Chondrocyte (in vitro differentiated cells): Measurements from ENCODE around the gene AFAP1. TPM values are rescaled to one million over a fixed set of nuclear protein-coding genes. Genes with fewer than 3 reads are reported as not detected.

Source experiments
- DNase-seq: peaks from one replicate; pipeline ENCODE4 v3.0.0; 2021; ENCODE audit warnings: mixed read lengths, low spot score
- H3K27ac Mint-ChIP-seq: one replicate; pipeline ENCODE4 v1.8.0; 2021; ENCODE audit warnings: mild to moderate bottlenecking, moderate library complexity, mixed read lengths; ENCODE audit not compliant: unreplicated experiment
- H3K27me3 Mint-ChIP-seq: 2 replicates; pipeline ENCODE4 v1.8.0; 2021; ENCODE audit warnings: low read depth, mixed read lengths
- H3K36me3 Mint-ChIP-seq: 2 replicates; pipeline ENCODE4 v1.8.0; 2021; ENCODE audit warnings: low read depth, mixed read lengths
- H3K4me1 Mint-ChIP-seq: 2 replicates; pipeline ENCODE4 v1.8.0; 2021; ENCODE audit warnings: low read depth, mild to moderate bottlenecking, mixed read lengths
- H3K4me3 Mint-ChIP-seq: one replicate; pipeline ENCODE4 v1.8.0; 2021; ENCODE audit warnings: mild to moderate bottlenecking, moderate library complexity, mixed read lengths; ENCODE audit not compliant: unreplicated experiment
- H3K9me3 Mint-ChIP-seq: 2 replicates; pipeline ENCODE4 v1.8.0; 2021; ENCODE audit warnings: low read depth, mixed read lengths
- CTCF ChIP-seq: fragments of 200-600 bp; sonication (generic); IDR thresholded peaks from 2 replicates; pipeline ENCODE4 v1.5.0; 2021; ENCODE audit warnings: antibody characterized with exemption, mild to moderate bottlenecking, moderate library complexity
- total RNA-seq: library from RNA; stranded (reverse); gene quantifications from 3 replicates; pipeline ENCODE4 v1.2.1, GENCODE V29; 2021

Gene AFAP1
- total RNA-seq, 1 donor from 2014 or later: 118 TPM

- H3K4me3 Mint-ChIP-seq: peak overlapping the region; percentile 54
- H3K27me3 Mint-ChIP-seq: no peaks in the 10 kb centered on the region
- peaks cover 15% of the 10 kb centered on the region for H3K36me3 Mint-ChIP-seq
- TF ChIP-seq CTCF: no peak
- peak overlapping the region; percentile 95 for H3K27ac Mint-ChIP-seq
- no peak for DNase-seq
- peaks cover 3% of the 10 kb centered on the region for H3K9me3 Mint-ChIP-seq
- peaks cover 79% of the 10 kb centered on the region for H3K4me1 Mint-ChIP-seq
Measured at GRCh38 chr4:7806338-7807090, 133.1 kb downstream of the AFAP1 start.

- Mint-ChIP-seq H3K4me1 (peaks cover 74% of the 10 kb centered on the region), H3K27ac (peak overlapping the region; percentile 95), H3K27me3 (no peaks in the 10 kb centered on the region), H3K9me3 (peaks cover 3% of the 10 kb centered on the region), H3K36me3 (peaks cover 15% of the 10 kb centered on the region), H3K4me3 (peak overlapping the region; percentile 54)
- DNase-seq: no peak
- no peak for TF ChIP-seq CTCF
Measured at GRCh38 chr4:7805533-7806337, 133.9 kb downstream of the AFAP1 start.

- Mint-ChIP-seq H3K27ac (peak overlapping the region; percentile 95), H3K9me3 (peaks cover 3% of the 10 kb centered on the region)
Measured at GRCh38 chr4:7804756-7805385, 134.8 kb downstream of the AFAP1 start.

GRCh38 chr4:7803992-7804755, 135.5 kb downstream of the AFAP1 start:
- H3K9me3 Mint-ChIP-seq: peaks cover 3% of the 10 kb centered on the region
- H3K36me3 Mint-ChIP-seq: peaks cover 22% of the 10 kb centered on the region
- no peaks in the 10 kb centered on the region for H3K27me3 Mint-ChIP-seq
- peak; percentile 94 for TF ChIP-seq CTCF
- H3K4me3 Mint-ChIP-seq: no peak overlapping the region
- H3K27ac Mint-ChIP-seq: peak overlapping the region; percentile 95
- peaks cover 66% of the 10 kb centered on the region for H3K4me1 Mint-ChIP-seq
- DNase-seq: no peak

More at GRCh38 chr4:7804756-7805385, 134.8 kb downstream of the AFAP1 start:
- DNase-seq: no peak
- Mint-ChIP-seq H3K27me3 (no peaks in the 10 kb centered on the region), H3K4me3 (no peak overlapping the region), H3K36me3 (peaks cover 19% of the 10 kb centered on the region), H3K4me1 (peaks cover 66% of the 10 kb centered on the region)
- TF ChIP-seq CTCF: no peak
